Measurements from ENCODE around the gene KRTAP12-1.

Gene KRTAP12-1

GRCh38 chr21:44681861-44682579 is at the start of gene KRTAP12-1:
Gene KRTAP12-1, minus strand, starts transcription at chr21:44682163. Its CDS starts 40 bp downstream, at chr21:44682123.
- no peak for DNase-seq

- no peak for DNase-seq
These were observed 49.1 kb upstream of the KRTAP12-1 start for GRCh38 chr21:44730951-44731579.

GRCh38 chr21:44730028-44730395 is 48.0 kb upstream of the KRTAP12-1 start:
- DNase-seq, result no peak

GRCh38 chr21:44729336-44730027 is 47.5 kb upstream of the KRTAP12-1 start:
- DNase-seq, result no peak

- no peak for DNase-seq
These were observed 46.8 kb upstream of the KRTAP12-1 start for GRCh38 chr21:44728716-44729115.

- DNase-seq, result no peak
These were observed 45.8 kb upstream of the KRTAP12-1 start for GRCh38 chr21:44727757-44728156.

- no peak for DNase-seq
These were observed 45.4 kb upstream of the KRTAP12-1 start for GRCh38 chr21:44727321-44727720.

GRCh38 chr21:44726826-44727225 is 44.9 kb upstream of the KRTAP12-1 start:
- no peak for DNase-seq

GRCh38 chr21:44724926-44725325 is 43.0 kb upstream of the KRTAP12-1 start:
- DNase-seq, result no peak

GRCh38 chr21:44724196-44724595 is 42.2 kb upstream of the KRTAP12-1 start:
- no peak for DNase-seq

GRCh38 chr21:44723177-44724131 is 41.5 kb upstream of the KRTAP12-1 start:
- no peak for DNase-seq

- DNase-seq, result no peak
These were observed 40.8 kb upstream of the KRTAP12-1 start for GRCh38 chr21:44722731-44723130.

- no peak for DNase-seq
These were observed 38.2 kb upstream of the KRTAP12-1 start for GRCh38 chr21:44720170-44720569.

- DNase-seq, result no peak
These were observed 36.6 kb upstream of the KRTAP12-1 start for GRCh38 chr21:44718571-44718970.

GRCh38 chr21:44718093-44718492 is 36.1 kb upstream of the KRTAP12-1 start:
- DNase-seq, result no peak

- DNase-seq, result no peak
These were observed 35.0 kb upstream of the KRTAP12-1 start for GRCh38 chr21:44716984-44717383.

GRCh38 chr21:44714905-44715304 is 32.9 kb upstream of the KRTAP12-1 start:
- DNase-seq, result no peak

- DNase-seq, result no peak
These were observed 31.9 kb upstream of the KRTAP12-1 start for GRCh38 chr21:44713846-44714245.

- no peak for DNase-seq
These were observed 31.2 kb upstream of the KRTAP12-1 start for GRCh38 chr21:44713130-44713529.

- no peak for DNase-seq
These were observed 30.5 kb upstream of the KRTAP12-1 start for GRCh38 chr21:44712203-44713028.

- no peak for DNase-seq
These were observed 29.6 kb upstream of the KRTAP12-1 start, which contains the start of gene TSPEAR for GRCh38 chr21:44711327-44712202. Gene TSPEAR, minus strand, starts transcription at chr21:44711572. Its CDS starts 58 bp downstream, at chr21:44711514.

Measured in stimulated activated CD4-positive, alpha-beta T cell treated with anti-CD3 and anti-CD28 coated beads, Interleukin-4, amount 100 ng/mL, for 24 hours (primary cell).